Middle frontal gyrus (tissue), 1 donor: ENCODE data around the gene TMEM219.
"Not testable (repeated sequence)": the region's sequence is repeated elsewhere in the genome, so short reads cannot be mapped to it uniquely, and the experiment has no call there.

Source experiments
- DNase-seq: peaks from one replicate; pipeline ENCODE4 v3.0.0-alpha.2; 2015; ENCODE audit warnings: low spot score; ENCODE audit errors: extremely low spot score

Gene TMEM219

GRCh38 chr16:29961479-29962343, at the start of gene TMEM219:
Gene TMEM219 (plus strand): TSS chr16:29962079. CDS start chr16:29963144, 1,065 bp downstream.
- peak; percentile 90 for DNase-seq

- DNase-seq: no peak
These were observed 49.8 kb upstream of the TMEM219 start for GRCh38 chr16:29912087-29912486.

GRCh38 chr16:29913514-29913913, 48.4 kb upstream of the TMEM219 start:
- no peak for DNase-seq

GRCh38 chr16:29915590-29916247, 46.2 kb upstream of the TMEM219 start:
- no peak for DNase-seq

- DNase-seq: no peak
These were observed 44.9 kb upstream of the TMEM219 start for GRCh38 chr16:29916979-29917378.

- DNase-seq: no peak
These were observed 41.4 kb upstream of the TMEM219 start for GRCh38 chr16:29920288-29921033.

GRCh38 chr16:29921034-29921385, 40.9 kb upstream of the TMEM219 start:
- no peak for DNase-seq

GRCh38 chr16:29922326-29922725, 39.6 kb upstream of the TMEM219 start:
- no peak for DNase-seq

GRCh38 chr16:29922986-29923501, 38.8 kb upstream of the TMEM219 start:
- no peak for DNase-seq

- DNase-seq: no peak
These were observed 36.6 kb upstream of the TMEM219 start for GRCh38 chr16:29925105-29925756.

- peak; percentile 77 for DNase-seq
These were observed 35.8 kb upstream of the TMEM219 start, which contains the start of gene KCTD13 for GRCh38 chr16:29925781-29926710. Gene KCTD13 (minus strand): TSS chr16:29926226. CDS start chr16:29926033, 193 bp downstream.

GRCh38 chr16:29926711-29927052, 35.2 kb upstream of the TMEM219 start:
- no peak for DNase-seq

GRCh38 chr16:29927070-29927905, 34.6 kb upstream of the TMEM219 start:
- no peak for DNase-seq

- DNase-seq: not testable (repeated sequence)
These were observed 30.1 kb upstream of the TMEM219 start for GRCh38 chr16:29931750-29932149.

- no peak for DNase-seq
These were observed 21.2 kb upstream of the TMEM219 start for GRCh38 chr16:29940656-29941055.

GRCh38 chr16:29943846-29944799, 17.8 kb upstream of the TMEM219 start:
- DNase-seq: no peak

- DNase-seq: no peak
These were observed 14.0 kb upstream of the TMEM219 start for GRCh38 chr16:29947897-29948296.

GRCh38 chr16:29950806-29951461, 10.9 kb upstream of the TMEM219 start:
- DNase-seq: no peak
